ENCODE measurements around the gene MXRA8.

The MXRA8 gene

DNA sequence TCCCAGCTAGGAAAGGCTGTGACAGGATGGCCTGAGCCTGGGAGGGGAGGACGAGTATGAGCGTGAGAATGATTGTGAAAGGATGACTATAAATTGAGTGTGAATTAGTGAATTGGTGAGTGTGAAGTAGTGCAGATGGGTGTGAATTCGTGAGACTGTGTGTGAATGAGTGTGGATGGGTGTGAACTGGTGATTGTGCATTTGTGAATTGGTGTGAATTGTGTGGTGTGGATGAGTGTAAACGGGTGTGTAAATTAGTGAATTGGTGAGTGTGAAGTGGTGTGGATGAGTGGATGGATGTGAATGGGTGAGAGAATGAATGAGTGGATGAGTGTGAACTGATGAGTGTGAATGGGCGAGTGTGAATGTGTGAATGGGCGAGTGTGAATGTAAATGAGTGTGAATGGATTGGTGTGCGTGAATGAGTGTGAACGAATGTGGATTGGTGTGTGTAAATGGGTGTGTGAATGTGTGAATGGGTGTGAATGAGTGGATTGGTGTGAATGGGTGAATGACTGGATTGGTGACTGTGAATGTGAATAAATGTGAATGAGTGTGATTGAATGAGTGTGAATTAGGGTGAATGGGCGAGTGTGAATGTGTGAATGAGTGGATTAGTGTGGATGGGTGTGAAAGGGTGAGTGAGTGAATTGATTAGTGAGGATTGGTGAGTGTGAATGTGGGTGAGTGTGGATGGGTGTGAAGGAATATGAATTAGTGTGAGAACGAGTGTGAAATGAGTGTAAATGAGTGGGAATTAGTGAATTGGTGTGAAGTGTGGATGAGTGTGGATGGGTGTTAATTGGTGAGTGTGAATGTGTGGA lies 7.7 kb upstream of the MXRA8 start:
- TF ChIP-seq, protein P1, sequence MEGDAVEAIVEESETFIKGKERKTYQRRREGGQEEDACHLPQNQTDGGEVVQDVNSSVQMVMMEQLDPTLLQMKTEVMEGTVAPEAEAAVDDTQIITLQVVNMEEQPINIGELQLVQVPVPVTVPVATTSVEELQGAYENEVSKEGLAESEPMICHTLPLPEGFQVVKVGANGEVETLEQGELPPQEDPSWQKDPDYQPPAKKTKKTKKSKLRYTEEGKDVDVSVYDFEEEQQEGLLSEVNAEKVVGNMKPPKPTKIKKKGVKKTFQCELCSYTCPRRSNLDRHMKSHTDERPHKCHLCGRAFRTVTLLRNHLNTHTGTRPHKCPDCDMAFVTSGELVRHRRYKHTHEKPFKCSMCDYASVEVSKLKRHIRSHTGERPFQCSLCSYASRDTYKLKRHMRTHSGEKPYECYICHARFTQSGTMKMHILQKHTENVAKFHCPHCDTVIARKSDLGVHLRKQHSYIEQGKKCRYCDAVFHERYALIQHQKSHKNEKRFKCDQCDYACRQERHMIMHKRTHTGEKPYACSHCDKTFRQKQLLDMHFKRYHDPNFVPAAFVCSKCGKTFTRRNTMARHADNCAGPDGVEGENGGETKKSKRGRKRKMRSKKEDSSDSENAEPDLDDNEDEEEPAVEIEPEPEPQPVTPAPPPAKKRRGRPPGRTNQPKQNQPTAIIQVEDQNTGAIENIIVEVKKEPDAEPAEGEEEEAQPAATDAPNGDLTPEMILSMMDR (IDR thresholded peaks at IDR 0.05; ENCODE audit: insufficient read depth, low read length, poor library complexity, severe bottlenecking) = no peak
- Histone ChIP-seq H3K27me3 (replicated peaks; ENCODE audit: control insufficient read depth, insufficient read depth, low read length) (no peaks in the 10 kb centered on the region), H3K36me3 (ENCODE audit: control insufficient read depth, insufficient read depth, low read length) (no peaks in the 10 kb centered on the region), H3K4me3 (replicated peaks; ENCODE audit: low read depth, low read length) (no peak overlapping the region)
- DNase-seq (ENCODE audit: extremely low read depth, insufficient read length) = no peak

DNA sequence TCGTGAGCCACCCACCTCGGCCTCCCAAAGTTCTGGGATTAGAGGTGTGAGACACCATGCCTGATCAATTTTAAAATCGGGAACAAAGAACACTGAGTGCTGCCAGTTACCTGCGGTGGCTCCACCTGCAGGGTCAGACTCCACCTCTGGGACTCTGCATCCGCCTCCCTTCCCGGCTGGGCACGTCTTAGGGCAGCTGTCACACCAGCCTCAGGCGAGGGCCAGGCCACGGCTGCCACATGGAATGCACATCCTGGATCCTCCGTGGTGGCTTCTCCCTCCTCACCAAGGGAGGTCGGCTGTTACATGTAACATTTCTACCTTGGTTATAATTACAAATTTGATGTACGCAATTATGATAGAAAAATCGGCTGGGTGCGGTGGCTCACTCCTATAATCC lies 5.9 kb upstream of the MXRA8 start:
- no peak for DNase-seq (ENCODE audit: extremely low read depth, insufficient read length)
- H3K36me3 ChIP-seq (ENCODE audit: control insufficient read depth, insufficient read depth, low read length) = no peaks in the 10 kb centered on the region
- TF ChIP-seq, protein P1 (IDR thresholded peaks at IDR 0.05; ENCODE audit: insufficient read depth, low read length, poor library complexity, severe bottlenecking) = no peak
- H3K4me3 ChIP-seq (replicated peaks; ENCODE audit: low read depth, low read length) = no peak overlapping the region
- H3K27me3 ChIP-seq (replicated peaks; ENCODE audit: control insufficient read depth, insufficient read depth, low read length) = no peaks in the 10 kb centered on the region

DNA sequence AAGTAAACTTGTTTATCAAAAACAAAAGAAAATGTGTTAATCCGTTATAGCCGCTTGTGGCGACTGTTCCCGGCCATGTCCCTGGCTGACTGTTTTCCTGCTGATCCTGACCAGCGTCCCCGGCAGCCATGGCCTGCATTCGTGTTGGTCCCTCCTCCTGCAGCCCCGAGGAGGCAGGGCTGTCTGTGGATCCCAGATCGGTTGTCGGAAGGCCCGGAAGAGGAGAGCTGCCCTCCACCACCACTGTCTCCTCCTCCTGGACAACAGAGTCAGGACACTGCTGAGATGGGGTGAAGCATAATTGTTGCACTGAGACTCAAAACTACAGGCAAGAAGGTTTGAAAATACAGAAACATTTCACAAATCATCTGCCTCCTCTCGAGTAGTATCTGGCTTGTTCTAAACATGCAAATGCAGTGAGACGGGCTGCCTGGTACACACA lies 3.6 kb upstream of the MXRA8 start:
- Histone ChIP-seq H3K36me3 (ENCODE audit: control insufficient read depth, insufficient read depth, low read length) (no peaks in the 10 kb centered on the region), H3K27me3 (replicated peaks; ENCODE audit: control insufficient read depth, insufficient read depth, low read length) (no peaks in the 10 kb centered on the region), H3K4me3 (replicated peaks; ENCODE audit: low read depth, low read length) (no peak overlapping the region)
- no peak for DNase-seq (ENCODE audit: extremely low read depth, insufficient read length)
- TF ChIP-seq, protein P1 (IDR thresholded peaks at IDR 0.05; ENCODE audit: insufficient read depth, low read length, poor library complexity, severe bottlenecking) = no peak

DNA sequence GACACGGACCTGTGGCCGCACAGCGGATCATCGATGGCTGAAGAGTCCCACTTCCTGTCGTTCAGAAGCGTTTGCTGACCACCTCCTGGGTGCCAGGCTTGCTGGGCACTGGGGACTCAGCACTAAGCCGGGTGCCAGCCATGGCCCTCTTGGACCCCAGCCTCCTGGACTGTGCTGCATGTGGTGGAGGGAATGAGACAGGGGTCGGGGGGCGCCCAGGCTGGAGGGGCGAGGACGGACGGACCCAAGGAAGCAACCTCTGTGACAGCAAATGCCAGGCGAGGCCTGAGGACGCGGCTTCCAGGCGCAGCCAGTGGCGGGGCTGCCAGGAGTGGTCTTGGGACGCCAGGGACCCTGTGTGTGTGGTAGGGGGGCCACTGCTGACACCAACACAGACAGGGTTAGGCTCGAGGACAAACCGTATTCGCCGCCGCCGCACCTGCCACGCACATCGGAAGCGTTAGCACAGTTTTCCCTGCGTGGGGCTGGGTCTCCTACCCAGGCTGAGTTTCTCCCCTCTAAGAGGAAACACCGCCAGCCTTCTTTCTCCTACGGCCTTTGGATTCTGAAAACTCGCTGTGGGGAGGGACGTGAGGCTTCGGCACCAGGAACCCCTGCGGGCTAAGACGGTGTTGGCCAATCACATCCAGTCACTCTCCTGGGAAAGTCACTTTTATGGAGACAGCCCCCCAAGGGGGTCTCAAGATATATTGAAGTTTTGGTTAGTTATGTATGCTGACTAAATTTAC lies 3.1 kb upstream of the MXRA8 start:
- H3K27me3 ChIP-seq (replicated peaks; ENCODE audit: control insufficient read depth, insufficient read depth, low read length) = no peaks in the 10 kb centered on the region
- no peaks in the 10 kb centered on the region for H3K36me3 ChIP-seq (ENCODE audit: control insufficient read depth, insufficient read depth, low read length)
- DNase-seq (ENCODE audit: extremely low read depth, insufficient read length) = no peak

DNA sequence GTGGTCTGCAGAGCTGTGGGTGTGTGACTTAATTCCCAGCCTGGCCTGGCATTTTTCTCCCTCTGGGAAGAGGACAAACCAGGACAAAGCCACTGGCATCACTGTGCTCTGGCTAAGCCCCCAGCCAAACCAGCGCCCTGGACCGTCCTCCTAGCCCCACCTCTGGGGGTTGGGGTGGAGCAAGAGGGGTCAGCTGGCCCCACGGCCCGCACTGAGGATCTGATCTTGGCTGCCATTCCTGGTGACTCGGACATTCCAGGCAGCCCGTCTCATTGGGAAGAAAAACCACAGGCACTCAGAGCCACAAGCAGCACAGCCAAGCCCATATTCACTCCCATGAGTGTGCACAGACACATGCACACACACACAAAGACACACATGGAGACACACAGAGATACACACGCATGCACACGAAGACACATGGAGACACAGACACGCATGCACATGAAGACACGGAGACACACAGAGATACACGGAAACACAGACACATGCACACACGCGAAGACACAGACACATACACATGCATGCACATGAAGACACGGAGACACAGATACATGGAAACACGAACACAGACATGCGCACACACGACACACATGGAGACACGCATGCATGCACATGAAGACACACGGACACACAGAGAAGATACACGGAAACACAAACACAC lies 2.3 kb upstream of the MXRA8 start:
- TF ChIP-seq, protein P1 (IDR thresholded peaks at IDR 0.05; ENCODE audit: insufficient read depth, low read length, poor library complexity, severe bottlenecking) = no peak
- H3K27me3 ChIP-seq (replicated peaks; ENCODE audit: control insufficient read depth, insufficient read depth, low read length) = no peaks in the 10 kb centered on the region
- no peak overlapping the region for H3K4me3 ChIP-seq (replicated peaks; ENCODE audit: low read depth, low read length)
- no peaks in the 10 kb centered on the region for H3K36me3 ChIP-seq (ENCODE audit: control insufficient read depth, insufficient read depth, low read length)
- DNase-seq (ENCODE audit: extremely low read depth, insufficient read length) = no peak

More for the DNA sequence above, 3.1 kb upstream of the MXRA8 start:
- TF ChIP-seq, protein P1 (IDR thresholded peaks at IDR 0.05; ENCODE audit: insufficient read depth, low read length, poor library complexity, severe bottlenecking) = no peak
- no peak overlapping the region for H3K4me3 ChIP-seq (replicated peaks; ENCODE audit: low read depth, low read length)
